GM12878 (cell line): ENCODE results near the gene DISC1. TPM values are rescaled to one million over a fixed set of nuclear protein-coding genes. Genes with fewer than 3 reads are reported as not detected.

Source experiments
- ATAC-seq: fragments of 200-7000 bp; cut with Tn5 transposase; 3 replicates; pipeline ENCODE4 v1.9.1; 2020; ENCODE audit warnings: mild to moderate bottlenecking, moderate library complexity
- BruUV-seq: library from RNA; stranded (reverse); fragments of 400-500 nt; replicated peaks from 2 replicates; lab custom pipeline; 2021; lab: Mats Ljungman, UMichigan
- CTCF ChIA-PET: fragments of 300-600 bp; sonication (Branson Sonifier 250); formaldehyde crosslinking; extraction: SDS; loops from one replicate; lab custom pipeline; 2021; ENCODE audit warnings: inconsistent platforms; lab: Yijun Ruan, JAX
- POLR2A ChIA-PET: fragments of 350-600 bp; formaldehyde crosslinking; extraction: SDS; loops from one replicate; lab custom pipeline; 2021; ENCODE audit warnings: inconsistent platforms; lab: Charles Lee
- RAD21 ChIA-PET: fragments of 300-600 bp; sonication (Branson Sonifier 250); formaldehyde crosslinking; loops from one replicate; lab custom pipeline; 2023; ENCODE audit warnings: antibody characterized with exemption; ENCODE audit not compliant: unreplicated experiment; lab: Charles Lee
- SMC1A ChIA-PET: fragments of 300-600 bp; sonication (Branson Sonifier 250); formaldehyde crosslinking; loops from one replicate; lab custom pipeline; 2023; ENCODE audit not compliant: unreplicated experiment, uncharacterized antibody; lab: Charles Lee
- DNase-seq: peaks from one replicate; pipeline ENCODE4 v3.0.0-alpha.2; 2011; ENCODE audit warnings: low read depth, low spot score
- FAIRE-seq: peaks from 3 replicates; lab custom pipeline; 2011; peaks lifted over from hg19 to GRCh38; lab: Jason Lieb, UNC
- H2AFZ ChIP-seq: 2 replicates; pipeline ENCODE4 v1.6.0; 2011; ENCODE audit warnings: low read depth, low read length, control low read depth; ENCODE audit not compliant: control insufficient read depth
- H3K27ac ChIP-seq: 2 replicates; pipeline ENCODE4 v1.5.1; 2011; ENCODE audit warnings: control low read depth; ENCODE audit not compliant: control insufficient read depth, insufficient read depth
- H3K27me3 ChIP-seq, 2 experiments: replicated peaks in 1 of 2; 2 replicates each; pipeline versions ENCODE4 v1.6.0 to v1.6.1; 2011; ENCODE audit warnings: low read length in 1 of 2; ENCODE audit not compliant: control insufficient read depth in 2 of 2, insufficient read depth in 2 of 2
- H3K36me3 ChIP-seq, 2 experiments: 2 replicates each; pipeline ENCODE4 v1.5.1; 2011; ENCODE audit warnings: low read length in 1 of 2; ENCODE audit not compliant: control insufficient read depth in 2 of 2, insufficient read depth in 2 of 2
- H3K4me1 ChIP-seq: 2 replicates; pipeline ENCODE4 v1.6.1; 2011; ENCODE audit warnings: mild to moderate bottlenecking, low read length, moderate library complexity, mixed read lengths; ENCODE audit not compliant: control insufficient read depth, insufficient read depth
- H3K4me2 ChIP-seq: 2 replicates; pipeline ENCODE4 v1.6.0; 2011; ENCODE audit warnings: control low read depth; ENCODE audit not compliant: control insufficient read depth, insufficient read depth
- H3K4me3 ChIP-seq: fragments of 200-600 bp; sonication (generic); 2 replicates; pipeline ENCODE4 v1.5.1; 2016
- H3K79me2 ChIP-seq: 2 replicates; pipeline ENCODE4 v1.6.0; 2011; ENCODE audit warnings: low read length; ENCODE audit not compliant: control insufficient read depth, insufficient read depth
- H3K9ac ChIP-seq: 2 replicates; pipeline ENCODE4 v1.8.0; 2011; ENCODE audit warnings: low read length, control low read depth, mixed read lengths; ENCODE audit not compliant: control insufficient read depth, insufficient read depth
- H3K9me3 ChIP-seq: replicated peaks from 3 replicates; pipeline ENCODE4 v1.5.1; 2011; ENCODE audit warnings: mild to moderate bottlenecking, low read length; ENCODE audit not compliant: control insufficient read depth, insufficient read depth
- H4K20me1 ChIP-seq: 2 replicates; pipeline ENCODE4 v1.6.0; 2011; ENCODE audit not compliant: control insufficient read depth, insufficient read depth
- CHD4 ChIP-seq: fragments of 200-600 bp; sonication (generic); IDR thresholded peaks from 2 replicates; pipeline ENCODE4 v1.6.1; 2016; ENCODE audit warnings: mild to moderate bottlenecking
- E4F1 ChIP-seq: fragments of 450-650 bp; IDR thresholded peaks from 2 replicates; pipeline ENCODE4 v1.6.1; 2018; ENCODE audit warnings: borderline replicate concordance, mild to moderate bottlenecking; ENCODE audit not compliant: partially characterized antibody
- EED ChIP-seq: sonication (generic); IDR thresholded peaks from 2 replicates; pipeline ENCODE4 v1.6.1; 2016; ENCODE audit warnings: antibody characterized with exemption, low read depth
- ETV6 ChIP-seq, 2 experiments: fragments of 450-650 bp in 1 of 2; IDR thresholded peaks in 1 of 2; conservative IDR thresholded peaks in 1 of 2; 2 replicates each; pipeline ENCODE4 v1.6.1; 2014; ENCODE audit warnings: antibody characterized with exemption in 1 of 2, borderline replicate concordance in 1 of 2, low read depth in 1 of 2, mild to moderate bottlenecking in 1 of 2, moderate library complexity in 1 of 2
- GATAD2B ChIP-seq: fragments of 450-650 bp; conservative IDR thresholded peaks from 2 replicates; pipeline ENCODE4 v1.6.1; 2017; ENCODE audit warnings: low read depth, mild to moderate bottlenecking, moderate library complexity
- MTA2 ChIP-seq: fragments of 450-650 bp; IDR thresholded peaks from 2 replicates; pipeline ENCODE4 v1.6.1; 2016; ENCODE audit warnings: low read depth, mild to moderate bottlenecking, moderate library complexity
- NFIC ChIP-seq: IDR thresholded peaks from 2 replicates; pipeline ENCODE4 v1.6.1; 2012; ENCODE audit warnings: low read depth, mild to moderate bottlenecking, inconsistent platforms, low read length, moderate library complexity
- RELA ChIP-seq: fragments of 450-650 bp; IDR thresholded peaks from 2 replicates; pipeline ENCODE4 v1.8.0; 2014; ENCODE audit warnings: borderline replicate concordance; ENCODE audit not compliant: partially characterized antibody
- SMAD1 ChIP-seq: fragments of 450-650 bp; IDR thresholded peaks from 2 replicates; pipeline ENCODE4 v1.6.1; 2018; ENCODE audit warnings: mild to moderate bottlenecking, low read depth; ENCODE audit not compliant: partially characterized antibody
- SREBF1 ChIP-seq: IDR thresholded peaks from 2 replicates; pipeline ENCODE4 v1.6.1; 2012; ENCODE audit warnings: mild to moderate bottlenecking, low read length
- STAT3 ChIP-seq: IDR thresholded peaks from 2 replicates; pipeline ENCODE4 v1.6.1; 2011; ENCODE audit warnings: low read depth, low read length, improper control_type of control experiment
- WGBS: methylation state at CpG from one replicate; pipeline ENCODE4 v1.1.6; 2016; ENCODE audit warnings: low lambda C conversion rate; ENCODE audit not compliant: insufficient replicate concordance, insufficient coverage; ENCODE audit errors: missing lambda C conversion rate; 5-methylcytosine and 5-hydroxymethylcytosine counted together
- in situ Hi-C: fragments of 300-500 bp; cut with MboI; formaldehyde crosslinking; loops from 9 replicates; pipeline ENCODE4 v1.14.3; 2018; ENCODE audit warnings: mixed read lengths
- intact Hi-C: fragments of 100-400 bp; cut with micrococcal nuclease; formaldehyde crosslinking; loops from one replicate; pipeline ENCODE4 v1.14.2; 2022; ENCODE audit not compliant: unreplicated experiment
- polyA plus RNA-seq, 11 experiments: library from polyadenylated mRNA; depleted of rRNA in 4 of 11; unstranded in 6 of 11; stranded (reverse) in 5 of 11; fragments of >200 nt; fragmentation: Nextera tagmentation in 4 of 11; fragmentation: Illumina TruSeq in 1 of 11; extraction: Ambion mirVana in 4 of 11; extraction: Trizol in 1 of 11; gene quantifications; 1 replicate in 1 of 11; 2 replicates in 10 of 11; pipeline versions ENCODE4 v1.2.1 to v1.2.3, GENCODE V29; 2011 to 2016; ENCODE audit warnings: inconsistent platforms in 2 of 11, missing spikeins in 2 of 11, low read depth in 1 of 11
- total RNA-seq, 4 experiments: library from RNA; depleted of rRNA in 3 of 4; stranded (reverse); fragments of >200 nt in 3 of 4; fragmentation: Illumina TruSeq in 1 of 4; extraction: Trizol in 1 of 4; gene quantifications; 2 replicates each; pipeline versions ENCODE4 v1.2.1 to v1.2.3, GENCODE V29; 2013 to 2021
- TF ChIP-seq, protein P1 (sequence below): fragments of 450-650 bp; IDR thresholded peaks from 2 replicates; pipeline ENCODE4 v1.6.1; 2017; ENCODE audit warnings: mild to moderate bottlenecking

The DISC1 gene
- total and polyA plus RNA-seq, 10 of the 15 experiments (the other 5 are each of a cell fraction or from before 2014, with no cell fraction given) = 0.05 to 0.72 (median 0.19) TPM; not detected in 1

GRCh38 chr1:231761747-231762541, 135.4 kb downstream of the DISC1 start:
- TF ChIP-seq MTA2 (no peak), E4F1 (no peak), GATAD2B (no peak), RELA (no peak), CHD4 (no peak), SREBF1 (no peak), SMAD1 (no peak), NFIC (no peak), EED (no peak), ETV6 (conservative IDR thresholded peaks at IDR 0.05 in 1 of 2, IDR thresholded peaks at IDR 0.05 in 1 of 2; ENCODE audit: borderline replicate concordance in 1 of 2, low read depth in 1 of 2) (no peak), STAT3 (no peak)
- TF ChIP-seq, protein P1, sequence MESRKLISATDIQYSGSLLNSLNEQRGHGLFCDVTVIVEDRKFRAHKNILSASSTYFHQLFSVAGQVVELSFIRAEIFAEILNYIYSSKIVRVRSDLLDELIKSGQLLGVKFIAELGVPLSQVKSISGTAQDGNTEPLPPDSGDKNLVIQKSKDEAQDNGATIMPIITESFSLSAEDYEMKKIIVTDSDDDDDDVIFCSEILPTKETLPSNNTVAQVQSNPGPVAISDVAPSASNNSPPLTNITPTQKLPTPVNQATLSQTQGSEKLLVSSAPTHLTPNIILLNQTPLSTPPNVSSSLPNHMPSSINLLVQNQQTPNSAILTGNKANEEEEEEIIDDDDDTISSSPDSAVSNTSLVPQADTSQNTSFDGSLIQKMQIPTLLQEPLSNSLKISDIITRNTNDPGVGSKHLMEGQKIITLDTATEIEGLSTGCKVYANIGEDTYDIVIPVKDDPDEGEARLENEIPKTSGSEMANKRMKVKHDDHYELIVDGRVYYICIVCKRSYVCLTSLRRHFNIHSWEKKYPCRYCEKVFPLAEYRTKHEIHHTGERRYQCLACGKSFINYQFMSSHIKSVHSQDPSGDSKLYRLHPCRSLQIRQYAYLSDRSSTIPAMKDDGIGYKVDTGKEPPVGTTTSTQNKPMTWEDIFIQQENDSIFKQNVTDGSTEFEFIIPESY = no peak
- no TSS peak for BruUV-seq
- Histone ChIP-seq H3K27ac (no peak overlapping the region), H4K20me1 (no peaks in the 10 kb centered on the region), H3K27me3 (no peaks in the 10 kb centered on the region; a peak in 1 of 4 replicates), H2AFZ (no peak overlapping the region), H3K4me3 (no peak overlapping the region), H3K79me2 (no peaks in the 10 kb centered on the region), H3K9me3 (no peaks in the 10 kb centered on the region), H3K4me2 (no peak overlapping the region), H3K36me3 (no peaks in the 10 kb centered on the region), H3K4me1 (no peaks in the 10 kb centered on the region), H3K9ac (no peak overlapping the region)
- ChIA-PET CTCF (no interaction called here), RAD21 (no interaction called here), SMC1A (no interaction called here), POLR2A (no interaction called here)
- in situ Hi-C loops (no loop called here), intact Hi-C loops (no loop called here)
- no peak for FAIRE-seq
- ATAC-seq = no peak
- WGBS = 42% methylated on average over 6 of the region's 6 CpGs
- DNase-seq = no peak
